ENCODE data around the gene SLC10A1.
A peak's percentile ranks its signal among the peaks of the same experiment; 100 is the strongest.
"Not testable (repeated sequence)": the region's sequence is repeated elsewhere in the genome, so short reads cannot be mapped to it uniquely, and the experiment has no call there.

SLC10A1 gene

DNA sequence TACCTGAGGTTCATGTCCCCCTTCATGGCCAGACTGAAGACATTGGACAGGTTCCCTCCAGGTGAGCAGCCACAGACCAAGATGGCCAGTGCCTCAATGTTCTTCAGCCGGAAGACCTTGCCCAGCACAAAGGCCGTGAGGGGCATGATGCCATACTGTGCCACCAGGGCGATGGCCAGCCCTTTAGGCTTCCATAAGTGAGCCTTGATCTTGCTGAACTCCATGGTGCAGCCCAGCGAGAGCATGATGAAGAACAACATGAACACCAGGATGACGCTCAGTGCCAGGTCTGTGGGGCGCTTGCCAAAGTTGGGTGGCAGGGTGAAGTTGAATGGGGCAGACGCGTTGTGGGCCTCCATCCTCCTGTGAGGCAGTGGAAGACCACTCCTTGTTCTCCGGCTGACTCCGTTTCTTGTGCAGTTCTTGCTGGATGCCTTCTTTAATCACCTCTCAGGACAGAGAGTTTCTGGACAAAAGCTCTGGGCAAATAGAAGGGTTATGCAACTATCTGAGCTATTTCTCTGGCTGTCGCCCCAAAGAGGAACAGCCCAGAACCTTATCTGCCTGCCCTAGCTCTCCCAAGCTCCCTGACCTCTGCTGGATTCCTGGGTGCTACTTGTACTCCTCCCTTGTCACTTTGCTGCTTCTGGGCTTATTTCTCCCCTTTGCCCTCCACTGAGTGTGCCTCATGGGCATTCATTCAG, at the start of gene SLC10A1:
Gene SLC10A1 (minus strand): TSS at position 445 of the 704 bp plus-strand sequence. CDS start 86 bp downstream, at position 359.
- DNase-seq: no peak

DNA sequence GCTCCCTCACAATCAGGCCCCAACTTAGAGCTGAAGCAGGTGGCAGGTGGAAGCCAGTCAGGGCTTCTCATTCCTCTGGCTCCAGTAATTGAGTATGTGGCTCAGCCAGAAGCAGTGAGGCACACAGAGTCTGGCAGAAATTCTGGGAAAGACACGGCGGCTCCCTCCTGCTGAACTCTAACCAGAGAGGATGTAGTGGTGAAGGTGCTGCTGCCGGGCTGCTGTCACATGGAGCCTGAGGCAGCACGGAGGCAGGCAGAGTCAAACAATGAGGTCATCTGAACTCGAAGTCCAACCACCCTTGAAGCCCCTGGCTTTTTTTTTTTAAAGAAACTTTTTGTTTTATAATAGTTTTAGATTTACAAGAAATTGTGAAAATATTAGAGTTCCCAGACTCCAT, 48.7 kb upstream of the SLC10A1 start:
- DNase-seq: no peak

DNA sequence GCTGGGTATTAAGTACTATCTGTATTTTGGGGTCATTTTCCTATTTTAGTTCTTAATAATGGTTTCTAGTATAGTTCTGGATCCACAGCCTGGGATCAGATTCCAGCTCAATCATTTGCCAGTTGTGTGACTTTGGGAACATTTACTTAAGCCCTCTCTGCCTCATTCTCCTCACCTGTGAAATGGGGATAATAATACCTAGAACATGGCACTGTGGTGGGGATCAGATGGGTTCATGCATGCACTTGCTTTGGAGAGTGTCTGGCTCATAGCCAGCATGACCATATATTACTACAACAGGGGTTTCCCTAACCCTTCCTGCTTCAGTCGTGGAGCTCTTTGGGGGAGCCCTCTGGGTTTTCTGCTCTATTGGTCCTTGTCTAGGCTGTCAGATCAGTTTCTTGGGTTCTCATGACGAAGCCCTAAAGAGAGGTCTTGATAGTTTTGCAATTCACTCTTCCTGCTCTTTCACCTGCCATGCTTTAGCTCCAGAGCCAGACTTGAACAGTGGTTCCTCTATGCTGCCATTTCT, 48.1 kb upstream of the SLC10A1 start:
- no peak for DNase-seq

DNA sequence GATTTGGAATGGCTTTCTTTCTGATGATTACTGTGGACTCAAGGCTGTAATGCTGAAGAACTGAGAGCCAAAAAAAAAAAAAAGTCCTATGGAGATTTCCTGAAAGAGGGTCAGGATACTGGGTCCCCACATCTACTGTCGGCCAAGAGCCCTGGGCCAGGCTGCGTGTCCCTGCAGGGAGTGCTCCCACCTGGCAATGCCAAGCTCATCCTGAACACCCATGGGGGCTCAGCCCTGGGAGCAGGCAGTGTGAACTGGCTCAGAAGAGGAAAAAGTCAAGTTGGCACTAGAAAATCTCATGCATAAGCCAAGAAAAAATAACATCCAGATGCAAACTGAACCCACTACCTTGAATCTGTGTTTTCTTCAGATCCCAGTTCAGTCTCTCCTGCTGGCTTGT, 47.1 kb upstream of the SLC10A1 start:
- DNase-seq: no peak

DNA sequence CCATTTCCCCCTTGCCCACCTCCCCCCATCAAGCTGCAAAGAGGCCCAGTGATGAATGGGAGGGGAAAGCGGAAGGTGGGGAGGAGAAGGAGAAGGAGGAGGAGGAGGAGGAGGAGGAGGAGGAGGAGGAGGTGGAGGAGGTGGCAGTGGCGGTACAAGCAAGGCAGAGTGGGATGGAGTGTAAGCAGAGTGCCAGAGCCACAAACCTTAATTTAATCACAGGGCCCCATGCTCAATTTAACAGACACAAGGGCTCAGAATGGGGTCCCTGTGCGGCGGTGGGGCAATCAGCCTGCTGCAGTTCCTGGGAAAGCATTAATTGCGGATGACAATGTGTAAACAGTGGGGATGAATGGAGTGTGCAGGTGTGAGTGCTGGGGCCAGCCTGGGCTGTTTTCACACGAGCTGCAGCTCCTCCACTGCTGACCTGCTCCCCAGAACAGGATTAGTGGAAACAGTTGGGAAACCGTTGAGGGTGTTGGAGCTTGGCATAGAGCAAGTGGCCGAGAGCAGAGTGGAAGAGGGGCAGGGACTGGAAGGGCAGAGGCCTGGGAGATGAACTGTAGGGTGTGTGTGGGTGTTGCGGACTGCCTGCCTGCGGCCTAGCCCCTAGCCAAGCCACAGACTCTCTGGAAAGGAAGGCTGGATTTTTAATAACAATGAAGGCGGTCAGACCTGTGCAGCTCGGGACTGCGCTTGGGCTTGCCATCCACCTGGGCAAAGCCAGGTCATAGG, 45.8 kb upstream of the SLC10A1 start:
- no peak for DNase-seq

DNA sequence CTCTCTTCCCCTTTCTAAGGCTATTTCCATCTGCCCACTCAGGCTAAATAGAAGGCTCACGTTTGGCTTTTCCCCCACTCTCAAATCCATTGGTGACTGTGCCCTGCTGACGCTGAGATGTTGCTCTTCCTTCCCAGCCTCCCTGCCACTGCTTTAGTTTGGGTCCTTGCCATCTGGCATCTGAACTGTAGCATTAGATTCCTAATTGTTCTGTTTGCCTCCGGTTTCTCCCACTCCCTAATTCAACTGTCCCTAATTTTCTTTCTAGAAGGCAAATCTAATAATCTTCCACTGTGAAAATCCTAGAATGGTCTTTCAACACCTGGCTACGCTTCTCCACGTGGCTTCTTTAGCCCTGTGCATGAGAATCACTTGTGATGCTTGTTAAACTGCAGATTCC, 44.6 kb upstream of the SLC10A1 start:
- DNase-seq: no peak

DNA sequence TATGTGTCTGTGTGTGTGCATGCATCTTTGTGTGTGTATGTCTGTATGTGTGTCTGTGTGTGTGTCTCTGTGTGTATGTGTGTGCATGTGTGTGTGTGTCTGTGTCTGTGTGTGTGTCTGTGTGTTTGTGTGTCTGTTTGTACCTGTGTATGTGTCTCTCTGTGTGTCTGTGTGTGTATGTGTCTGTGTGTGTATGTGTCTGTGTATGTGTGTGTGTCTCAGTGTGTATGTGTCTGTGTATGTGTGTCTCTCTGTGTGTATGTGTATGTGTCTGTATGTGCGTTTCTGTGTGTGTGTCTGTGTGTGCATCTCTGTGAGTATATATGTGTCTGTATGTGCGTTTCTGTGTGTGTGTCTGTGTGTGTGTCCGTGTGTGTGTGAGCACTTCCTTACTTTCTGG, 42.6 kb upstream of the SLC10A1 start:
- DNase-seq: no peak

DNA sequence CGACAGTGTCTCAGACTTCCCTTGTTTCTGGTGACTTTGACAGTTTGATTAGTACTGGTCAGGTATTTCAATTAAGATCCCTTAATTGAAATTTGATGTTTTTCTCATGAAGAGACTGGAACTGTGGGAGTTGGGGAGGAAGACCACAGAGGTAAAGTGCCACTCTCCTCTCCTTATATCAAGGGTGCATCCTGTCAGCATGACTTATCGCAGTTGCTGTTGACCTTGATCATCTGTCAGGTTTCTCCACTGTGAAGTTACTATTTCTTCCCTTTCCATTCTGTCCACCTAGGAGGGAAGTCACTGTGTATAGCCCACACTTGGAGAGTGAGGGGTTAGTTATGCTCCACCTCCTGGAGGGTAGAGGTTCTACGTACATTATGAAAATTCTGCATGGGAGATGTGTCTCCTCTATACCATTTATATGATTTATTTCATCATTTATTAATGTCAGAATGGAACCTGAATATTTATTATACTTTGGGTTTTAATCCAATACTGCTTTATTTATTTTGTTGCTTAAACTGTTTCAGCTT, 41.9 kb upstream of the SLC10A1 start:
- no peak for DNase-seq

DNA sequence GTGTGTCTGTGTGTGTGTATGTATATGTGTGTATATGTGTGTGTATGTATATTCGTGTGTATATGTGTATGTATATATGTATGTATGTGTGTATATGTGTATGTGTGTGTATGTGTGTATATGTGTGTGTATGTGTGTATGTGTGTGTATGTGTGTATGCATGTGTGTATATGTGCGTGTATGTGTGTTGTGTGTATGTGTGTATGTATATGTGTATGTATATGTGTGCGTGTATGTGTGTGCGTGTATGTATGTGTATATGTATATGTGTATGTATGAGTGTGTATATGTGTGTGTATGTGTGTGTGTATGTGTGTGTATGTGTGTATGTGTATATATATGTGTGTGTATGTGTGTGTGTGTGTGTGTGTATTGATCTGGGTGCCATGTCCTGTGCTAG, 31.8 kb upstream of the SLC10A1 start:
- DNase-seq: no peak

DNA sequence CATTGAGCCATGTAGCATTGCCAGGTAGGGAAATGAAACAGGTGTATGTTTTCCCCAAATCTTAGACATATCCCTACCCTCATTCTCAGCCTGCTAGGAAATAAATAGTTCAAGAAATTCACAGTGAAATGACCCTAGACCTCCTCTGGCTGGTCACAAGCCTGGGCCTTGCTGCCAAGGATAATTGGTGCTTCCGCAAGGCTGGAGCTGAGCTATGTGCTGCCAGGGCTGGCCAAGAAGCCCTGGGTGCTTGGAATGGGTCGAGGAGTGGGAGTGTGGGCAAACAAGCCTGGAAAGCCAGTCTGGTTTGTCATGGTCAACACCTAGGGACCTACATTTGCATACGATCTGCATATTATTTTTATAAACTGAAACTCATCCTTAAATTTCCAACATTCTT, 31.3 kb upstream of the SLC10A1 start:
- DNase-seq: peak in 17 of 51 donors; percentile 2 to 47 (median 12)

DNA sequence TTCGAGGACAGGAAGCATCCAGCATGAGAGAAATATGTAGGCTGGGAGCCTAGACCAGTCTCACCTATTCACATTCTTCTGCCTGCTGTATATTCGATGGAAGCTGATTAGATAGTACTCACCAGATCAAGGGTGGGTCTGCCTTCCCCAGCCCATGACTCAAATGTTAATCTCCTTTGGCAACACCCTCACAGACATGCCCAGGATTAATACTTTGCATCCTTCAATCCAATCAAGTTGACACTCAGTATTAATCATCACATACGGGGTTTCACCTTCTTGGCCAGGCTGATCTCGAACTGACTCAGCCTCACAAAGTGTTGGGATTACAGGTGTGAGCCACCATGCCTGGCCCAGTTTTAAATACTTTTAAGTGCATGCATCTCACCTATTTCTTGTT, 30.5 kb upstream of the SLC10A1 start:
- DNase-seq: no peak

DNA sequence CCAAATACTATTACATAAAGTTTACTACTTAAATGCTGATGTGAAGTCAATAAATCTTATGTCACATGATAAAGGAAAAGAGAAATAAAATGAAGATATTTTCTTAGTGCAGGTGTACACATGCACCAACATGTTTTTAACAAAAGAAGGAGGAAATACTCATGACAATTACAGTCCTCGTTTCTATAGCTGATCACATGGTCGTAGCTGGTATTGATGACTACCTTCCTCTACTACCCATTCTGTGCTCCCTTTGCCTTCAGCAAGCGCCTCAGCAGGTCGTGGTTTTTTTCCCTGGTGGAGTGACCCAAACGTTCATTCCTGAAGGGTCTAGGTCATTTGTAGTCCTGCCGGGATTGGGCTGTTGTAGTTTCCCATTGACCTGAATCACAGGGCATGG, 25.4 kb upstream of the SLC10A1 start:
- no peak for DNase-seq

DNA sequence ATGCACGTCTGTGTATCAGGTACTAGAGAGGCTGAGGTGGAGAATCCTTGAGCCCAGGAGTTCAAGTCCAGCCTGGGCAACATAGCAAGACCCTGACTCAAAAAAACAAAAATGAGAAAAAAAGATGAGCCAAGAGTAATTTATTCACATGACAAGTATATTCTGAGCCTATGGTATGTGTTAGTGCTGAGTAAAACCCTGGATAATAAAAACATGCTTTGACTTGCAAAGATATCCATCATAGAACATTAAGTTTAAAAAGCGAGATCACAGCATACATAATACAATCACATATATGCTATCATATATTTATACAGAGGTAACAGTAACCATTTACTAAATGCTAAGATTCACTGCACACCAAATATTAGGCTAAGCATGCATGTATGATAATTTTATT, 23.9 kb upstream of the SLC10A1 start:
- DNase-seq: no peak

DNA sequence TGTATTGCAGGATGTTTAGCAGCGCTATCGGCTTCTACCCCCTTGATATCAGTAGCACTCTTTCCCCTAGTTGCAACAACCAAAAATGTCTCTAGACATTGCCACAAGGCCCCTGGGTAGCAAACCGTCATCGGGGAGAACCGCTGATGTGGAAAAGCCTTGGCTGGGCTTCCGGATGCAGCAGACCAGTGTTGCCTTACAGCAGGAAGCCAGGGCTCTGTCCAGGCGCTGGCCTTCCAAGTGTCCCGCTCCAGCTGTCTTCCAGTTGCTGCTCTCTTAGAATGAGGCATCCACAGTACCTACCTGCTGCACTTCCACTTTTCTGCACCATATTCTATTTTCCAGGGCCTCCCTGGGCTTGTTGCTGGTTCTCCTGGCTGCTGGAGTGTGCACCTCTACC, 22.6 kb upstream of the SLC10A1 start:
- DNase-seq: no peak

DNA sequence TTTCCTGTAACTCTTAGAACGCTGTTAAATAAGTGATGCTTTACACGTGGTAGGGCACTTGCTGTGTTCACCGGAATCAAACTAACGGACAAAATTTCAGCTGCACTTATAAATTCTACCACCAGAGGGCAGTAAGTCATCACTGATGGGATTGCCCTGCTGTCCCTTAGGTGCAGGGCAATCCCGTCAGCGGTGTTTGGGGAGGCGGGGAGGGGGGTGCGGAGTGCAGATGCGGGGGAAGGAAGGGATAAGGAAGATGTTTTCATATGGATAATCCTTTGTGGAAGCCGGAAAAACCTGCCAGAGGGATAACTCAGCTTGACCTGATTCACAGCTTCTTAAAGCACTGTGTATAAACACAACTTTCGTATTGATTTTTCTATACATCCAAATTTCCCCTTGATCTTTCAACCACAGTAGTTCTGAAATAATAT, 21.7 kb upstream of the SLC10A1 start:
- peak in 34 of 51 donors; percentile 1 to 79 (median 17) for DNase-seq

DNA sequence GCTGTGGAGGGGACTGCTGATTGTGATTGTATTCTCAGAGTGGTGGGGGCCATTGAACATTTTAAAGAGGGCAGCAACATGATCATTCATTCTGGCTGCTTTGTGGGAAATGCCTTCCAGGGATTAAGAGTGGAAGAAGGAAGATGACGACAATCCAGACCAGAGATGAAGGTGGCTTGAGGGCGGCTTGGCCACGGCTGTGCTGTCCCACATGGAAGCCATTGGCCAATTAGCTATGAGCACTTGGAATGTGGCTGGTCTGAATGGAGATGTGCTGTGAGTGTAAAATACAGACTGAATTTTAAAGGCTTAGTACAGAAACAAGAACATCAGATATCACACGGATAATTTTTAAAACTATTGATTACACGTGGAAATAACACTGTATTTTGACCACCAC, 19.2 kb upstream of the SLC10A1 start:
- DNase-seq: no peak

DNA sequence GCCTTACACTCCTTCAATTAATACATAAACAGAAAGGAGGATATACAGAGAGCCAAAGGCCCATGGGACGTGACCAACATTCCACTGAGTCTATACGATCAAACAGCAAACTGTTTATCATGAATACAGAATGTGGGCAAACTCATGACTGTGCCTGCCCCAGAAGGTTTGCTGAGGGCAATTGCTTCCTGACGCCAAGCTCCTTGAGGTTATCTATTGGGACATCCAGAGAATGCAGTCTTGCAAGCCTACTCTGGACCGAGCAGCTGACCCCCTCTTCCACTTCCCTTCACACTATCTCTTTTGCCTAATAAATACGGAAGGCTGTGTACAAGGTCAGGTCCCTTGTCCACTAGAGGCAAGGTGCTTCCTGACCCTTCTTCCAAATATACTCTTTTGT, 18.5 kb upstream of the SLC10A1 start:
- no peak for DNase-seq

DNA sequence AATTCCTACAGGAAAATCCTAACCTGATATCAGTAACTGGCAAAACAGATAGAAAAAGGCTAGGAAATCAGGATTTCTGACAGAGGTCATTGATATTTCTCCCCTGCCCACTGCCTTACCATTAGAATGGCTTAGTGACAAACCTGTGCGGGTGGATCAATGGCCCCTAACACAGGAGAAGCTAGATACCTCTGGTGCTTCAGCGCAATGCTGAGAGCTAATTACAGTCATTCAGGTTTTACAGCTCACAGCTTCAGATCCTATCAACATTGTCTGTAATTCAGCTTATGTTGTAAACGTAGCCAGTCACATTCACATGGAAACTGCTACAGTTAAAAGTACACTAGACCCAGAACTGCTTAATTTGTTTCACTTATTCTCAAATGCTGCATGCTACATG, 17.4 kb upstream of the SLC10A1 start:
- DNase-seq: no peak

DNA sequence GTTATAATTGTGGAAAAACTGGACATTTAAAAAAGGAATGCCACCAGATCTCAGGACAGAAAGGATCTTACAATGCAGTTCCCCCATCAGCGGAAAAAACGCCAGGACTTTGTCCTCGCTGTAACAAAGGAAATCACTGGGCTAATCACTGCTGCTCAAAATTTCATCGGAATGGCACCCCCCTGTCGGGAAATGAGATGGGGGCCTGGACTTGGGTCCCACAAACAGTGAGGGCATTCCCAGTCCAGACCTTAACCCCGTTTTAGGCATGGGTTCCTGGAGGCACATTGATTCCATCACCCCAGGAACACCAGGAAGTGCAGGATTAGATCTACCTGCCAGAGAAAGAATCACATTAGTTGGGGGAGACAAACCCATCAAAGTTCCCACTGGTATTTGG, 16.3 kb upstream of the SLC10A1 start:
- not testable (repeated sequence) for DNase-seq

DNA sequence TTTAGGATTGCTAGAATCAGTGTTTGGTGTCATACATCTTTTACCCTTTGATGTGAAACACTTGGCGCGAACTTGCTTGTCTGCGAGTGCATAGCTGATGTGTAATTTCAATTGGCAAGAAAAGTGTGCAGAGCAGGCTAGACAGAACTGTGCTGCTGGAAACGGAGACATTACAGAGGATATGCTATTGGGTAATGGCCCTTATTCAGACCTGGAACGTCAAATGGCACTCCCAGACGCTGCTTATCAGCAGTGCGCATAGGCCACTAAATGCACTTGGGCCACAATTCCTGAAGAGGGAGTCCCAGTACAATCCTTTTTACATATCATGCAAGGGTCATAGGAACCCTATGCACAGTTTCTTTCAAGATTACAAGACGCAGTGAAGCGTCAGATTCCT, 15.7 kb upstream of the SLC10A1 start:
- no peak for DNase-seq

DNA sequence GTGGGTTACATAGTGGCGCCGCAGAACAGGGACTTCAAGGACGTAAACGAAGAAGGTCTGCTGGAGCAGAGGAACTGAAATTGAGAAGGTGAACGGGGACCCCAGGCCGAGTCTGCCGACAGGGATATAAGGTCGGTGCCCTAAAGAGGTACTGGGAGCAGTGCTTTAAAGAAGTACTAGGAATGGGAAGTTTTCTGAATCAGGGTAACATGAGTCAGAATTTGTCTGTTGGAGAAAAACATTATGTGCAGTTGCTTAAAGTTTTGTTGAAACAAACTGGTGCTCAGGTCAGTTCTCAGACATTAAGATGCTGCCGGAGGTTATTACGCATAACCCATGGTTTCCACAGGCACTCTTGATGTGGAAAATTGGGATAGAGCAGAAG, 14.8 kb upstream of the SLC10A1 start:
- DNase-seq: no peak

DNA sequence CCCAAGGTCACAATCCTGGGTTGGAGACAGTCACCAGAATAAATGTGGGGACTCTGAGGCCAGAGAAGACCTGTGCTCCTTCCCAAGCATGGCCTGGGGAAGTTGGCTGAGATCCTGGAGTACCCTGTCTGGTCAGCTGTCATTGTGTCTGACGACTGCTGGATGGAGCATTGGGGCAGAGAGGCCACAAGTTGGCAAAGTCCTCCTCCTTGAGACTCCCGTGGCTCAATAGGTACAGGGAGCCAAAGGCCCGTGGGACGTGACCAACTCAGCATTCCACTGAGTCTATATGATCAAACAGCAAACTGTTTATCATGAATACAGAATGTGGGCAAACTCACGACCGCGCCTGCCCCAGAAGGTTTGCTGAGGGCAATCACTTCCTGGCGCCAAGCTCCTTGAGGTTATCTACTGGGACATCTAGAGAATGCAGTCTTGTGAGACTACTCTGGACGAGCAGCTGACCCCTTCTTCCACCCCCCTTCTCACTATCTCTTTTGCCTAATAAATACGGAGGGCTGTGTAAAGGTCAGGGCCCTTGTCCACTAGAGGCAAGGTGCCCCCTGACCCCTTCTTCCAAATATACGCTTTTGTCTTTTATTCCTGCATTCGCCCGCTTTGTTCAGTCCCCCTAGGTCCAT, 14.3 kb upstream of the SLC10A1 start:
- DNase-seq: no peak
